Kidney (tissue), 14 donors: ENCODE data around the gene RFC5. TPM values are rescaled to one million over a fixed set of nuclear protein-coding genes. Genes with fewer than 3 reads are reported as not detected.
"Not testable (repeated sequence)": the region's sequence is repeated elsewhere in the genome, so short reads cannot be mapped to it uniquely, and the experiment has no call there.

Source experiments
- DNase-seq, 5 donors: peaks; one replicate each; pipeline ENCODE4 v3.0.0-alpha.2; 2013 to 2020
- FAIRE-seq: peaks from 2 replicates; lab custom pipeline; 2012; peaks lifted over from hg19 to GRCh38; lab: Jason Lieb, UNC
- H3K27ac ChIP-seq, 2 donors: one replicate each; pipeline ENCODE4 v1.7.0; 2013; ENCODE audit warnings: low read depth in 2 of 2, low read length in 2 of 2, inconsistent platforms in 1 of 2
- H3K27me3 ChIP-seq: one replicate; pipeline ENCODE4 v1.7.1; 2013; ENCODE audit warnings: low read length, inconsistent platforms; ENCODE audit not compliant: control insufficient read depth, insufficient read depth
- H3K36me3 ChIP-seq, 3 donors: one replicate each; pipeline versions ENCODE4 v1.7.0 to v1.7.1; 2013; ENCODE audit warnings: low read length in 3 of 3, control low read depth in 1 of 3, inconsistent platforms in 1 of 3; ENCODE audit not compliant: insufficient read depth in 3 of 3, control insufficient read depth in 2 of 3
- H3K4me1 ChIP-seq, 3 donors: one replicate each; pipeline versions ENCODE4 v1.7.0 to v1.7.1; 2013; ENCODE audit warnings: low read length in 3 of 3, inconsistent platforms in 1 of 3, low read depth in 1 of 3; ENCODE audit not compliant: control insufficient read depth in 2 of 3, insufficient read depth in 2 of 3
- H3K4me3 ChIP-seq, 3 donors: one replicate each; pipeline versions ENCODE4 v1.7.0 to v1.8.1; 2013; ENCODE audit warnings: low read length in 3 of 3, control low read depth in 1 of 3, inconsistent platforms in 1 of 3
- H3K9ac ChIP-seq, 3 donors: one replicate each; pipeline versions ENCODE4 v1.7.0 to v1.7.1; 2013; ENCODE audit warnings: low read length in 3 of 3, control low read depth in 1 of 3, inconsistent platforms in 1 of 3
- H3K9me3 ChIP-seq, 3 donors: one replicate each; pipeline versions ENCODE4 v1.7.0 to v1.7.1; 2013; ENCODE audit warnings: low read length in 3 of 3, control low read depth in 1 of 3, inconsistent platforms in 1 of 3; ENCODE audit not compliant: control insufficient read depth in 2 of 3, insufficient read depth in 1 of 3
- intact Hi-C: fragments of 100-400 bp; cut with DNase I; formaldehyde crosslinking; loops from one replicate; pipeline ENCODE4 v1.11.1; 2022
- polyA plus RNA-seq: library from polyadenylated mRNA; stranded (reverse); fragments of 350-450 nt; fragmentation: Illumina TruSeq; extraction: RNeasy Lipid Tissue Mini Kit (QIAGEN cat#74804); gene quantifications from one replicate; pipeline ENCODE4 v1.2.3, GENCODE V29; 2014; ENCODE audit warnings: low read depth, low replicate concordance; ENCODE audit not compliant: insufficient read depth
- total RNA-seq: library from RNA; stranded (reverse); fragmentation: NEBNext Ultra II Directional; extraction: Animal tissue kit (Norgen Biotek cat#: 25700); gene quantifications from one replicate; pipeline ENCODE4 v1.2.1, GENCODE V29; 2021
- TF ChIP-seq, protein P1 (sequence below): IDR thresholded peaks from 3 replicates; pipeline ENCODE4 v1.5.1; 2012; ENCODE audit warnings: mild to moderate bottlenecking, moderate library complexity, borderline replicate concordance; ENCODE audit not compliant: insufficient read depth; ENCODE audit errors: extremely low read depth
- donor health status: control.
- donor health status: control.
- donor health status: control.
- donor health status: control.
- donor health status: control.
- donor health status: DM: yes; HTN: yes; CAD: no.
- donor health status: Normal renal cell carcinoma (clear cell type).

Gene RFC5
- total and polyA plus RNA-seq, 2 donors from 2014 or later, result 7.0 to 13.0 TPM

DNA sequence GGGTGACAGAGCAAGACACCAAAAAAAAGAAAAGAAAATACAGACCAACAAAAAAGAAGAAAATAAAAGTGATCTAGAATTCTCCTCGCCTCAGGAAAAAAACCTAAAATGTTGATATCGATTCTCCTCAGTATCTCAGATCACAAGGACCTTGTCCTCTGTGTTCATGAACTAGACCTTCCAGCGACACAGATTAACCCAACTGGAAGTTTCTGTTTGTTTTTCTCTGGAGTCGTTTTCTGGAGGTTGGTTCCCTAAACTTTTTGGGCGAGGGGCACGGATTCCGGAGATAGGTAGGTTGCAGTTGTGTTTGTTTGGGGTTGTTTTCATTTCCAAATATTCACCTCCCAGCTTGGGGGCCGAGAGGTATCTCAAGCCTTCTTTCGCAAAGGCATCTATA, 559 bp upstream of the RFC5 start:
- Histone ChIP-seq H3K36me3 (peaks cover 0 to 7% (median 2%) of the 10 kb centered on the region in 3 donors), H3K9ac (peak overlapping the region in 1 of 3 donors; percentile 29), H3K4me3 (peak overlapping the region; percentile 37 to 90 (median 87)), H3K27me3 (no peaks in the 10 kb centered on the region), H3K9me3 (no peaks in the 10 kb centered on the region), H3K27ac (no peak overlapping the region), H3K4me1 (peaks cover 0 to 4% (median 3%) of the 10 kb centered on the region in 3 donors)
- TF ChIP-seq, protein P1, sequence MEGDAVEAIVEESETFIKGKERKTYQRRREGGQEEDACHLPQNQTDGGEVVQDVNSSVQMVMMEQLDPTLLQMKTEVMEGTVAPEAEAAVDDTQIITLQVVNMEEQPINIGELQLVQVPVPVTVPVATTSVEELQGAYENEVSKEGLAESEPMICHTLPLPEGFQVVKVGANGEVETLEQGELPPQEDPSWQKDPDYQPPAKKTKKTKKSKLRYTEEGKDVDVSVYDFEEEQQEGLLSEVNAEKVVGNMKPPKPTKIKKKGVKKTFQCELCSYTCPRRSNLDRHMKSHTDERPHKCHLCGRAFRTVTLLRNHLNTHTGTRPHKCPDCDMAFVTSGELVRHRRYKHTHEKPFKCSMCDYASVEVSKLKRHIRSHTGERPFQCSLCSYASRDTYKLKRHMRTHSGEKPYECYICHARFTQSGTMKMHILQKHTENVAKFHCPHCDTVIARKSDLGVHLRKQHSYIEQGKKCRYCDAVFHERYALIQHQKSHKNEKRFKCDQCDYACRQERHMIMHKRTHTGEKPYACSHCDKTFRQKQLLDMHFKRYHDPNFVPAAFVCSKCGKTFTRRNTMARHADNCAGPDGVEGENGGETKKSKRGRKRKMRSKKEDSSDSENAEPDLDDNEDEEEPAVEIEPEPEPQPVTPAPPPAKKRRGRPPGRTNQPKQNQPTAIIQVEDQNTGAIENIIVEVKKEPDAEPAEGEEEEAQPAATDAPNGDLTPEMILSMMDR, result no peak
- FAIRE-seq (no peak), DNase-seq (peak in 1 of 5 donors; percentile 10)
- intact Hi-C loops, result no loop called here

DNA sequence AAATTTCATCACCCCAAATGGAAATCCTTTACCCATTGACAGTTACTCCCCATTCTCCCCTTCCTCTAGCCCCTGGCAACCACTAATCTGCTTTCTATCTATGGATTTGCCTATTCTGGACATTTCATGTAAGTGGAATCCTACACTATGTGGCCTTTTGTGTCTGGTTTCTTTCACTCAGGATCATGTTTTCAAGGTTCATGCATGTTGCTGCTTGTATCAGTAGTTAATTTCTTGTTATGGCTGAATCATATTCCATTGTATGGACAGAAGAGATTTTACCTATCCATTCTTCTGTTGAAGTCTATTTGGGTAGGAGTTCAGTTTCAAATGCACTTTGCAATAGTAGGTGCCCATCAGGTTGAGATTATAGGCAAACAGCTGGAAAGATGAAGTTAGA, 1.4 kb downstream of the RFC5 start:
- DNase-seq (no peak), FAIRE-seq (no peak)
- H3K36me3 ChIP-seq, result peaks cover 0 to 11% (median 2%) of the 10 kb centered on the region in 3 donors
- intact Hi-C loops, result no loop called here
- no peak overlapping the region for H3K27ac ChIP-seq
- H3K4me3 ChIP-seq, result no peak overlapping the region
- no peaks in the 10 kb centered on the region for H3K27me3 ChIP-seq
- peaks cover 0 to 4% (median 3%) of the 10 kb centered on the region in 3 donors for H3K4me1 ChIP-seq
- H3K9ac ChIP-seq, result no peak overlapping the region
- H3K9me3 ChIP-seq, result no peaks in the 10 kb centered on the region
- TF ChIP-seq, protein P1, result no peak

- FAIRE-seq (no peak), DNase-seq (no peak)
- no peaks in the 10 kb centered on the region for H3K9me3 ChIP-seq
- H3K36me3 ChIP-seq, result peaks cover 0 to 13% (median 2%) of the 10 kb centered on the region in 3 donors
- no peak overlapping the region for H3K27ac ChIP-seq
- H3K4me3 ChIP-seq, result no peak overlapping the region
- H3K4me1 ChIP-seq, result peaks cover 0 to 4% (median 3%) of the 10 kb centered on the region in 3 donors
- intact Hi-C loops, result no loop called here
- no peaks in the 10 kb centered on the region for H3K27me3 ChIP-seq
- H3K9ac ChIP-seq, result no peak overlapping the region
- TF ChIP-seq, protein P1, result no peak
These were observed 3.5 kb downstream of the RFC5 start for GRCh38 chr12:118020036-118020435.

GRCh38 chr12:118022097-118022727, 5.7 kb downstream of the RFC5 start:
- H3K9ac ChIP-seq, DNase-seq, FAIRE-seq, H3K9me3 ChIP-seq, H3K4me3 ChIP-seq, intact Hi-C loops, H3K27me3 ChIP-seq, H3K4me1 ChIP-seq, H3K27ac ChIP-seq: not testable (repeated sequence)
- peaks cover 0 to 28% (median 9%) of the 10 kb centered on the region in 3 donors for H3K36me3 ChIP-seq
